ENCODE measurements around the gene PGF. TPM values are rescaled to one million over a fixed set of nuclear protein-coding genes. Genes with fewer than 3 reads are reported as not detected.

PGF gene
- 10 to 100 TPM in 2 of 4 donors, 1 to 10 TPM in 2; 7.3 to 28.1 (median 10.8) TPM for total RNA-seq

- peak within 1 kb of the TSS in 3 of 4 donors; percentile 1 to 64 (median 33) for H3K27ac ChIP-seq
- peak; percentile 53 to 85 (median 85) for DNase-seq
Measured at GRCh38 chr14:74955229-74956026, at the start of gene PGF. Gene PGF (minus strand): TSS chr14:74955597. CDS start chr14:74955242, 355 bp downstream.

GRCh38 chr14:75003250-75004027 lies 48.0 kb upstream of the PGF start:
- TF ChIP-seq CTCF (IDR thresholded peaks at IDR 0.05) = no peak
- no peak for TF ChIP-seq POLR2A (IDR thresholded peaks at IDR 0.05)
- DNase-seq = peak in 1 of 3 donors; percentile 54
- H3K27ac ChIP-seq = peak overlapping the region; percentile 74 to 83 (median 79)
- H3K36me3 ChIP-seq = peaks cover 0 to 34% (median 0%) of the 10 kb centered on the region in 3 donors
- H3K4me3 ChIP-seq = peak overlapping the region; percentile 61 to 96 (median 76)
- peaks cover 0 to 10% (median 0%) of the 10 kb centered on the region in 4 donors for H3K4me1 ChIP-seq
- no peaks in the 10 kb centered on the region for H3K9me3 ChIP-seq
- no peaks in the 10 kb centered on the region for H3K27me3 ChIP-seq

More at GRCh38 chr14:74955229-74956026, at the start of gene PGF:
- Histone ChIP-seq H3K4me3 (peak within 1 kb of the TSS; percentile 32 to 68 (median 66)), H3K4me1 (peaks cover 5 to 29% (median 11%) of the 10 kb centered on the region in 4 donors), H3K9me3 (no peaks in the 10 kb centered on the region), H3K36me3 (no peaks in the 10 kb centered on the region), H3K27me3 (no peaks in the 10 kb centered on the region)
- TF ChIP-seq POLR2A (IDR thresholded peaks at IDR 0.05) (peak; percentile 18 to 54), CTCF (IDR thresholded peaks at IDR 0.05) (no peak)

GRCh38 chr14:75002392-75003249 lies 47.2 kb upstream of the PGF start, which contains the start of gene EIF2B2:
Gene EIF2B2 (plus strand): TSS chr14:75002921. CDS start chr14:75002991, 70 bp downstream.
- peak; percentile 31 to 55 for TF ChIP-seq POLR2A (IDR thresholded peaks at IDR 0.05)
- peak in 5 of 6 experiments; percentile 5 to 54 (median 41) for TF ChIP-seq CTCF (IDR thresholded peaks at IDR 0.05)
- Histone ChIP-seq H3K27ac (peak within 1 kb of the TSS; percentile 74 to 83 (median 79)), H3K4me3 (peak within 1 kb of the TSS; percentile 61 to 96 (median 76)), H3K27me3 (no peaks in the 10 kb centered on the region), H3K4me1 (peaks cover 0 to 10% (median 0%) of the 10 kb centered on the region in 4 donors), H3K9me3 (no peaks in the 10 kb centered on the region), H3K36me3 (peaks cover 0 to 26% (median 0%) of the 10 kb centered on the region in 3 donors)
- peak; percentile 97 to 100 (median 97) for DNase-seq

- TF ChIP-seq CTCF (IDR thresholded peaks at IDR 0.05) = no peak
- TF ChIP-seq POLR2A (IDR thresholded peaks at IDR 0.05) = no peak
- Histone ChIP-seq H3K27ac (peak overlapping the region; percentile 74 to 83 (median 79)), H3K27me3 (no peaks in the 10 kb centered on the region), H3K4me3 (peak overlapping the region; percentile 61 to 96 (median 76)), H3K9me3 (no peaks in the 10 kb centered on the region), H3K36me3 (peaks cover 0 to 19% (median 0%) of the 10 kb centered on the region in 3 donors), H3K4me1 (peaks cover 0 to 10% (median 0%) of the 10 kb centered on the region in 4 donors)
- no peak for DNase-seq
Measured at GRCh38 chr14:75001899-75002298, 46.5 kb upstream of the PGF start.
